ENCODE results near the gene ELOB. TPM values are rescaled to one million over a fixed set of nuclear protein-coding genes. Genes with fewer than 3 reads are reported as not detected.
A peak's percentile ranks its signal among the peaks of the same experiment; 100 is the strongest.

ELOB gene
- total RNA-seq, 1 donor from 2014 or later = 1,184 TPM

DNA sequence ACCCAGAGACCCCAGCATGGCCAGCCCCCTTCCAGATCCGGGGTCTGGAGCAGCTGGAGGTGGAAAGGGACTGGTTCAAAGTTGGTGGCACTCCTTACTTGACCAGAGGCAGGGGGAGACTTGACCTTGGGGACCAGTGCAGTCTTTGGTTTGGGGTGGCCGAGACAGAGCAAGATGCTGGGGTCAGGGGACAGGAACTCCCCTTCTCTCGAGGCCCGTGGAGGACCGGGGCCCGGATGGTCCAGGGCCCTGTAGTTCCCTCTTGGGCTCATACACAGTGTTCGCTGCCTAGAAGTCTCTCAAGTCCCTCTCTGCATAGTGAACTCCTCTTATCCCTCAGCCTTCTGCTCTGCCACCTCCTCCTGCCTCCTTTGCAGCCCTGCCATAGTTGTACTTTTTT lies 10.9 kb upstream of the ELOB start:
- TF ChIP-seq, protein P1, sequence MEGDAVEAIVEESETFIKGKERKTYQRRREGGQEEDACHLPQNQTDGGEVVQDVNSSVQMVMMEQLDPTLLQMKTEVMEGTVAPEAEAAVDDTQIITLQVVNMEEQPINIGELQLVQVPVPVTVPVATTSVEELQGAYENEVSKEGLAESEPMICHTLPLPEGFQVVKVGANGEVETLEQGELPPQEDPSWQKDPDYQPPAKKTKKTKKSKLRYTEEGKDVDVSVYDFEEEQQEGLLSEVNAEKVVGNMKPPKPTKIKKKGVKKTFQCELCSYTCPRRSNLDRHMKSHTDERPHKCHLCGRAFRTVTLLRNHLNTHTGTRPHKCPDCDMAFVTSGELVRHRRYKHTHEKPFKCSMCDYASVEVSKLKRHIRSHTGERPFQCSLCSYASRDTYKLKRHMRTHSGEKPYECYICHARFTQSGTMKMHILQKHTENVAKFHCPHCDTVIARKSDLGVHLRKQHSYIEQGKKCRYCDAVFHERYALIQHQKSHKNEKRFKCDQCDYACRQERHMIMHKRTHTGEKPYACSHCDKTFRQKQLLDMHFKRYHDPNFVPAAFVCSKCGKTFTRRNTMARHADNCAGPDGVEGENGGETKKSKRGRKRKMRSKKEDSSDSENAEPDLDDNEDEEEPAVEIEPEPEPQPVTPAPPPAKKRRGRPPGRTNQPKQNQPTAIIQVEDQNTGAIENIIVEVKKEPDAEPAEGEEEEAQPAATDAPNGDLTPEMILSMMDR (IDR thresholded peaks at IDR 0.05) = no peak
- Histone ChIP-seq H3K27ac (no peak overlapping the region), H3K27me3 (peaks cover 19% of the 10 kb centered on the region), H3K36me3 (no peaks in the 10 kb centered on the region), H3K4me1 (no peaks in the 10 kb centered on the region), H3K4me3 (no peak overlapping the region), H3K9me3 (no peaks in the 10 kb centered on the region)
- no peak for DNase-seq (ENCODE audit: low spot score in 2 of 2)
- intact Hi-C loops (cut with DNase I) = no loop called here

DNA sequence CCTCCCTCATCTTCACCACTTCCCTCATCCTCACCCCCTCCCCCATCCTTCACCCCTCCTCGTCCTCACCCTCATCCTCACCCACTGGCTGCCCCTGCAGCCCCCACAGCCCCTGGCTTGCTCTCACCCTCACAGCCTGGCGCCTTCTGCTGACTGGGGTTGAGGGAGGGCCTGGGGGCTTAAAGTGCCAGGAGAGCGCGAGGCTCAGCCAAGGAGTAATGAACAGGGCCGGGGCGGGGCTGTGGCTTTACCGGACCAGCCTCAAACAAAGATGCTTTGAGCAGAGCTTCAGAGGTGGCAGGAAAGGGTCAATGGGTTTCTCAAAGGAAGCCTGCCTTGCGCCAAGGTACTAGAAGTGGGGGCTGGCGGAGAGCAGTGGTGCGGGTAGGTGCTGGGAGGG lies 10.3 kb upstream of the ELOB start, which contains the start of gene PRSS33:
TSS of gene PRSS33 (minus strand) at position 155 of the 400 bp plus-strand sequence. CDS start 1,013 bp downstream, outside the sequence.
- no peak within 1 kb of the TSS for H3K4me3 ChIP-seq
- TF ChIP-seq, protein P1 (IDR thresholded peaks at IDR 0.05) = no peak
- H3K9me3 ChIP-seq = no peaks in the 10 kb centered on the region
- no peaks in the 10 kb centered on the region for H3K36me3 ChIP-seq
- H3K27ac ChIP-seq = no peak within 1 kb of the TSS
- H3K27me3 ChIP-seq = peaks cover 19% of the 10 kb centered on the region
- no peaks in the 10 kb centered on the region for H3K4me1 ChIP-seq
- intact Hi-C loops (cut with DNase I) = no loop called here
- DNase-seq (ENCODE audit: low spot score in 2 of 2) = no peak

DNA sequence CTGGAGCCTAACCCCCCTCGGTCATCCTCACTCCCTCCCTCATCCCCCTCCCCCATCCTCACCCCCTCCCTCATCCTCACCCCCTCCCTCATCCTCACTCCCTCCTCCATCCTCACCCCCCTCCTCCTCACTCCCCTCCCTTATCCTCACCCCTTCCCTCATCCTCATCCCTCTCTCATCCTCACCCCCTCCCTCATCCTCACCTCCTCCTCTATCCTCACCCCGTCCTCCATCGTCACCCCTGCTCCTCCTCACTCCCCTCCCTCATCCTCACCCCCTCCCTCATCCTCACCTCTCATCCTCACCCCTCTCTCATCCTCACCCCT lies 9.7 kb upstream of the ELOB start:
- TF ChIP-seq, protein P1 (IDR thresholded peaks at IDR 0.05) = no peak
- H3K4me1 ChIP-seq = no peaks in the 10 kb centered on the region
- no peak overlapping the region for H3K4me3 ChIP-seq
- no peak overlapping the region for H3K27ac ChIP-seq
- peaks cover 19% of the 10 kb centered on the region for H3K27me3 ChIP-seq
- intact Hi-C loops (cut with DNase I) = no loop called here
- H3K36me3 ChIP-seq = no peaks in the 10 kb centered on the region
- no peak for DNase-seq (ENCODE audit: low spot score in 2 of 2)
- H3K9me3 ChIP-seq = no peaks in the 10 kb centered on the region

DNA sequence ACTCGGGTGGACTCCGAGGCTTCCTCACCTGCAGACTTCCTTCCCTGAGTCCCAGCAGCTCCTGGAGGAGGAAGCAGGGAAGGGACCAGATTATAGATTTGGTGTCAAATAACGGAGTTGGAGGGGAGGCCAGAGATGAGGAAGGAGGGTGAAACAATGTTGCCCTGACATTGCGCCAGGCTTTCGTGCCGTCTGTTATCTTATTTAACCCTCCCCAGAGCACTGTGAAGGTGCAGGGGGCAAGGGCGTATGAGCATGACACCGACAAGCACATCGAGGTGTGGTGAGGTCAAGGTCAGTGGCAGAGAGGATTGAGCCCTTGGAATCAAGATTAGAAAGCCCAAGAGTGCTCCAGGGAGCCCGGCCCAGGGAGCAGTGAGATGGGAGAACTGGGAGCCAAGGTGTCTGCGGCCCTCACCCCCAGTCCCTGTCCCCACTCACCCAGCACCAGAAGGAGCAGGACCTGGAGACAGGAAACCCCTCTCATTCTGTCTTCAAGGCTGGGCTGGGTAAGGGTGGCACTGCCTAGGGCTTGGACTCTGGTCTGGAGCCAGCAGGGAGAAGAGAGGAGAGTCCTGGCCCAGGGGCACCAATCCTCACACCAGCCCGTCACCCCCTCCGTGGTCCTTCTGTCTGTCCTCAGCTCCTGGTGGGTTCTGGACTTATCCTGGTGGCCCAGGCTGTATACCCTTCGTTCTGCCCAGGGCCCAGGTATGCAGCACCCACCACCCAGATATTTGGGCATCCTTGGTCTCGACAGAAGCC lies 9.2 kb upstream of the ELOB start:
- TF ChIP-seq, protein P1 (IDR thresholded peaks at IDR 0.05) = no peak
- DNase-seq (ENCODE audit: low spot score in 2 of 2) = peak in 1 of 2 donors; percentile 57
- intact Hi-C loops (cut with DNase I) = no loop called here
- Histone ChIP-seq H3K9me3 (no peaks in the 10 kb centered on the region), H3K4me3 (no peak overlapping the region), H3K27ac (no peak overlapping the region), H3K36me3 (no peaks in the 10 kb centered on the region), H3K4me1 (no peaks in the 10 kb centered on the region), H3K27me3 (peaks cover 19% of the 10 kb centered on the region)

DNA sequence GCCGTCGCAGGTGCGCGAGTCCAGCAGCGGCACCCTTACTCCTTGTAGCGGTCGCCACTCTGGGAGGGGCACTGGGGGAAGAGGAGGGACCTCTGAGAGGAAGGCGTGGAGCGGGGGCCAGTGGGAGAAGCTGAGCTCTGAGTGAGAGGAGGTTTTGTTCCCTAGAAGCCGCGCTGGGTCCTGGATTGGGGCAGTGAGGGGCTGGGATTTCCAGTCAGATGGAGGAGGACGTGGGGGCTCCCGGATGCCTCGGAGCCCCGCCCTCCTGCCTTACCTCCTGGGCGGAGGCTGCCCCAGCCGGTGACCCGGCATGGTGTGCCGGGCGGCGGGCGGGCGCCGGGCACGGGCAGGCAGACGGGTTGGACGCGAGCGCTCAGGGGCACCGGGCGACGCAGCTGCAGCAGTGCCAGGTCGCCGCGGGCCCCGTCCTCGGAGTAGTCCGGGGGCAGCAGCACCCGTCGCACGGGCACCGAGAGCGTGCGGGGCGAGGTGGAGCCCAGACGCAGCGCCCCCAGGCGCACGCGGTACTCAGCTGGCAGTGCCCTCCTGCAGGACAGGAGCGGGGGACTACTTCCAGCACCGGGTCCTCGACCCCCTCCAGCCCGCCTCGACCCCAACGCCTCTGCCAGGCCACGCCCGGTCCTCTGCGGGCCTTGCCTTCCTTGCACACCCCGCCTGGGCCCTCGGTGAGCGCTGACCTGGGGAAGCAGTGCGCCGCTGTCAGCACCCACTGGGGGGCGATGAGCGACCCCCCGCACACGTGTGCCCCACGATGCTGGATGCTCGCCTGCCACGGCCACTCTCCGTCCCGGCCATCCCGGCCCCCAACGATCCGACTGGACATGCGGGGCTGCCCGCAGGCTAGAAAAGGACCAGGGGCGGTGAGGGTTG lies 8.3 kb upstream of the ELOB start:
- H3K27ac ChIP-seq = no peak overlapping the region
- H3K4me3 ChIP-seq = peak overlapping the region; percentile 21 to 57
- DNase-seq (ENCODE audit: low spot score in 2 of 2) = peak in 1 of 2 donors; percentile 45
- peaks cover 19% of the 10 kb centered on the region for H3K27me3 ChIP-seq
- intact Hi-C loops (cut with DNase I) = no loop called here
- H3K4me1 ChIP-seq = no peaks in the 10 kb centered on the region
- TF ChIP-seq, protein P1 (IDR thresholded peaks at IDR 0.05) = no peak
- no peaks in the 10 kb centered on the region for H3K9me3 ChIP-seq
- H3K36me3 ChIP-seq = no peaks in the 10 kb centered on the region
